GM19372 (cell line): ENCODE results near the gene RPAP2.
"Not testable (repeated sequence)": the region's sequence is repeated elsewhere in the genome, so short reads cannot be mapped to it uniquely, and the experiment has no call there.

Experiments used
- ATAC-seq: cut with Tn5 transposase; IDR thresholded peaks from one replicate; pipeline ENCODE4 v1.9.1; 2021; ENCODE audit warnings: mild to moderate bottlenecking, low read depth, moderate library complexity; ENCODE audit not compliant: unreplicated experiment

Gene RPAP2

GRCh38 chr1:92372164-92372563 is 73.3 kb downstream of the RPAP2 start:
- no peak for ATAC-seq

- ATAC-seq = no peak
These were observed 75.4 kb downstream of the RPAP2 start for GRCh38 chr1:92374223-92374622.

- ATAC-seq = no peak
These were observed 77.5 kb downstream of the RPAP2 start for GRCh38 chr1:92376345-92376744.

- ATAC-seq = not testable (repeated sequence)
These were observed 79.1 kb downstream of the RPAP2 start for GRCh38 chr1:92377991-92378390.

GRCh38 chr1:92380867-92381266 is 82.0 kb downstream of the RPAP2 start:
- no peak for ATAC-seq

- ATAC-seq = not testable (repeated sequence)
These were observed 95.1 kb downstream of the RPAP2 start for GRCh38 chr1:92393966-92394365.

- no peak for ATAC-seq
These were observed 99.7 kb downstream of the RPAP2 start for GRCh38 chr1:92398519-92398918.

GRCh38 chr1:92399076-92399475 is 100.2 kb downstream of the RPAP2 start:
- ATAC-seq = peak; percentile 70

- no peak for ATAC-seq
These were observed 105.8 kb downstream of the RPAP2 start for GRCh38 chr1:92404661-92405060.

- no peak for ATAC-seq
These were observed 110.0 kb downstream of the RPAP2 start for GRCh38 chr1:92408825-92409224.

GRCh38 chr1:92409946-92410549 is 111.2 kb downstream of the RPAP2 start:
- ATAC-seq = no peak

GRCh38 chr1:92410706-92411105 is 111.8 kb downstream of the RPAP2 start:
- ATAC-seq = no peak

- ATAC-seq = no peak
These were observed 112.7 kb downstream of the RPAP2 start for GRCh38 chr1:92411511-92411910.

- ATAC-seq = no peak
These were observed 120.8 kb downstream of the RPAP2 start for GRCh38 chr1:92419642-92420041.

- no peak for ATAC-seq
These were observed 125.5 kb downstream of the RPAP2 start for GRCh38 chr1:92424381-92424780.

GRCh38 chr1:92425617-92426016 is 126.8 kb downstream of the RPAP2 start:
- no peak for ATAC-seq

- no peak for ATAC-seq
These were observed 131.2 kb downstream of the RPAP2 start for GRCh38 chr1:92430030-92430429.

- not testable (repeated sequence) for ATAC-seq
These were observed 135.7 kb downstream of the RPAP2 start for GRCh38 chr1:92434572-92434971.

GRCh38 chr1:92439291-92439690 is 140.4 kb downstream of the RPAP2 start:
- no peak for ATAC-seq

- ATAC-seq = no peak
These were observed 142.4 kb downstream of the RPAP2 start for GRCh38 chr1:92441316-92441696.

- no peak for ATAC-seq
These were observed 143.0 kb downstream of the RPAP2 start for GRCh38 chr1:92441697-92442342.

- no peak for ATAC-seq
These were observed 143.5 kb downstream of the RPAP2 start for GRCh38 chr1:92442351-92442750.
